A549 (cell line): ENCODE results near the gene PARD3B. TPM values are rescaled to one million over a fixed set of nuclear protein-coding genes. Genes with fewer than 3 reads are reported as not detected.

ENCODE experiments used
- ATAC-seq, 2 experiments: fragments of 200-7000 bp in 1 of 2; fragments of >200 bp in 1 of 2; cut with Nextera tagmentation in 1 of 2; cut with Tn5 transposase in 1 of 2; 3 replicates each; pipeline versions ENCODE4 v1.8.0 to v1.9.1; 2018 to 2020; ENCODE audit warnings: mild to moderate bottlenecking in 1 of 2, moderate library complexity in 1 of 2
- CTCF ChIA-PET: fragments of 300-600 bp; sonication (Branson Sonifier 250); formaldehyde crosslinking; extraction: SDS; loops from one replicate; lab custom pipeline; 2021; ENCODE audit warnings: antibody characterized with exemption, inconsistent platforms; lab: Yijun Ruan, JAX
- POLR2A ChIA-PET: fragments of 350-600 bp; formaldehyde crosslinking; extraction: SDS; loops from one replicate; lab custom pipeline; 2021; ENCODE audit warnings: antibody characterized with exemption, inconsistent platforms; lab: Yijun Ruan, JAX
- DNase-seq, 2 experiments: peaks; one replicate each; pipeline versions ENCODE4 v3.0.0 to v3.0.0-alpha.2; 2011 to 2016; ENCODE audit warnings: low read depth in 1 of 2, low spot score in 1 of 2
- FAIRE-seq: peaks from 2 replicates; lab custom pipeline; 2011; peaks lifted over from hg19 to GRCh38; lab: Jason Lieb, UNC
- H3K27ac ChIP-seq, 2 experiments: fragments of >200 bp; sonication (Bioruptor Twin); formaldehyde crosslinking; 3 replicates each; pipeline ENCODE4 v1.5.1; 2016 to 2017
- H3K4me1 ChIP-seq: fragments of >200 bp; sonication (Bioruptor Twin); formaldehyde crosslinking; 3 replicates; pipeline ENCODE4 v1.6.1; 2016
- H3K4me2 ChIP-seq: fragments of >200 bp; sonication (Bioruptor Twin); formaldehyde crosslinking; 3 replicates; pipeline ENCODE4 v1.6.1; 2016
- H3K4me3 ChIP-seq: fragments of >200 bp; sonication (Bioruptor Twin); formaldehyde crosslinking; 3 replicates; pipeline ENCODE4 v1.5.1; 2016
- H3K9me3 ChIP-seq: fragments of >200 bp; sonication (Bioruptor Twin); formaldehyde crosslinking; 3 replicates; pipeline ENCODE4 v1.6.1; 2016
- BHLHE40 ChIP-seq: IDR thresholded peaks from 2 replicates; pipeline ENCODE4 v1.6.1; 2012; ENCODE audit warnings: low read depth, low read length, inconsistent platforms
- CBX8 ChIP-seq: fragments of 200-600 bp; sonication (generic); IDR thresholded peaks from 2 replicates; pipeline ENCODE4 v1.6.1; 2016
- CEBPB ChIP-seq, 2 experiments: fragments of >200 bp in 1 of 2; sonication (Bioruptor Twin) in 1 of 2; formaldehyde crosslinking in 1 of 2; IDR thresholded peaks; 2 replicates each; pipeline ENCODE4 v1.6.1; 2012 to 2016
- CHD2 ChIP-seq: fragments of 150-350 bp; IDR thresholded peaks from 2 replicates; pipeline ENCODE4 v1.6.1; 2014; ENCODE audit warnings: low read length; ENCODE audit not compliant: partially characterized antibody
- CHD4 ChIP-seq: fragments of 200-600 bp; sonication (generic); IDR thresholded peaks from 2 replicates; pipeline ENCODE4 v1.6.1; 2016; ENCODE audit warnings: antibody characterized with exemption, mild to moderate bottlenecking, borderline replicate concordance
- EHF ChIP-seq: fragments of 250-450 bp; sonication (Bioruptor Pico); IDR thresholded peaks from 2 replicates; pipeline ENCODE4 v1.5.0; 2020; ENCODE audit warnings: mild to moderate bottlenecking
- ELK1 ChIP-seq: fragments of 150-350 bp; IDR thresholded peaks from 2 replicates; pipeline ENCODE4 v1.6.1; 2014; ENCODE audit warnings: low read depth, mild to moderate bottlenecking, low read length
- FOSB ChIP-seq: fragments of 250-450 bp; sonication (Bioruptor Pico); IDR thresholded peaks from 2 replicates; pipeline ENCODE4 v1.5.0; 2020; ENCODE audit warnings: mild to moderate bottlenecking, moderate library complexity
- FOSL2 ChIP-seq, 2 experiments: fragments of 450-650 bp in 1 of 2; fragments of >200 bp in 1 of 2; sonication (Bioruptor Twin) in 1 of 2; formaldehyde crosslinking; IDR thresholded peaks; 2 replicates each; pipeline versions ENCODE4 v1.5.0 to v1.6.1; 2016 to 2020; ENCODE audit warnings: mild to moderate bottlenecking in 1 of 2, moderate library complexity in 1 of 2
- FOXS1 ChIP-seq: fragments of 250-450 bp; sonication (Bioruptor Pico); IDR thresholded peaks from 2 replicates; pipeline ENCODE4 v1.5.0; 2020; ENCODE audit warnings: mild to moderate bottlenecking, moderate library complexity
- HMGXB4 ChIP-seq: fragments of 250-450 bp; sonication (Bioruptor Pico); IDR thresholded peaks from 2 replicates; pipeline ENCODE4 v1.5.0; 2021; ENCODE audit warnings: mild to moderate bottlenecking, moderate library complexity, borderline replicate concordance
- MYC ChIP-seq: IDR thresholded peaks from 2 replicates; pipeline ENCODE4 v1.6.1; 2012; ENCODE audit warnings: mild to moderate bottlenecking, inconsistent platforms, low read length, improper control_type of control experiment, borderline replicate concordance
- NFE2L2 ChIP-seq: fragments of 150-350 bp; conservative IDR thresholded peaks from 2 replicates; pipeline ENCODE4 v1.6.1; 2014; ENCODE audit warnings: low read length
- PBX3 ChIP-seq: IDR thresholded peaks from 2 replicates; pipeline ENCODE4 v1.6.1; 2012
- PHF8 ChIP-seq: fragments of 200-600 bp; sonication (generic); IDR thresholded peaks from 2 replicates; pipeline ENCODE4 v1.6.1; 2016; ENCODE audit warnings: low read depth, mild to moderate bottlenecking, antibody characterized with exemption, moderate library complexity, borderline replicate concordance
- POLR2A ChIP-seq: IDR thresholded peaks from 2 replicates; pipeline ENCODE4 v1.6.1; 2012; ENCODE audit warnings: mild to moderate bottlenecking, low read length
- RCOR1 ChIP-seq: fragments of 150-350 bp; IDR thresholded peaks from 2 replicates; pipeline ENCODE4 v1.6.1; 2014; ENCODE audit warnings: antibody characterized with exemption, low read length, low read depth
- REST ChIP-seq: fragments of 200-600 bp; sonication (generic); IDR thresholded peaks from 2 replicates; pipeline ENCODE4 v1.6.1; 2016; ENCODE audit warnings: antibody characterized with exemption, mild to moderate bottlenecking, moderate library complexity
- RFX5 ChIP-seq: fragments of 450-650 bp; IDR thresholded peaks from 2 replicates; pipeline ENCODE4 v1.7.1; 2014; ENCODE audit warnings: antibody characterized with exemption, mild to moderate bottlenecking, moderate library complexity
- RNF2 ChIP-seq: fragments of 200-600 bp; sonication (generic); IDR thresholded peaks from 2 replicates; pipeline ENCODE4 v1.6.1; 2016; ENCODE audit warnings: low read depth, mild to moderate bottlenecking, antibody characterized with exemption, moderate library complexity, borderline replicate concordance
- WGBS: methylation state at CpG from one replicate; pipeline ENCODE4 v1.1.6; 2017; ENCODE audit errors: missing lambda C conversion rate; 5-methylcytosine and 5-hydroxymethylcytosine counted together
- polyA plus RNA-seq, 4 experiments: library from polyadenylated mRNA; depleted of rRNA in 3 of 4; stranded (reverse); fragments of >200 nt; fragmentation: RNase III in 1 of 4; extraction: RNeasy Plus Mini Kit Qiagen cat#74134 plus additional on column Dnase treatment in 1 of 4; gene quantifications; 2 replicates in 3 of 4; 3 replicates in 1 of 4; pipeline ENCODE4 v1.2.3, GENCODE V29; 2011 to 2017

Gene PARD3B
- polyA plus RNA-seq, 2 of the 4 experiments (the other 2 are of a cell fraction): 1.2 to 2.4 TPM

- FAIRE-seq: no peak
- CTCF ChIA-PET: no interaction called here
These were observed 686.8 kb downstream of the PARD3B start for GRCh38 chr2:205232086-205232485.

GRCh38 chr2:205235434-205235833, 690.2 kb downstream of the PARD3B start:
- TF ChIP-seq MYC (no peak), CEBPB (IDR thresholded peaks at IDR 0.05) (peak in 1 of 2 experiments; percentile 7; a peak in 1 of 4 replicates), ELK1 (no peak)
- TF ChIP-seq, all 56 proteins: peak for 1

More at GRCh38 chr2:205232086-205232485, 686.8 kb downstream of the PARD3B start:
- no peak for ATAC-seq
- POLR2A ChIA-PET: no interaction called here
- H3K27ac ChIP-seq: no peak overlapping the region
- no peaks in the 10 kb centered on the region for H3K9me3 ChIP-seq
- TF ChIP-seq CBX8 (no peak), PHF8 (no peak), RFX5 (no peak)
- 84% methylated on average over 3 of the region's 3 CpGs for WGBS
- no peak overlapping the region for H3K4me3 ChIP-seq
- no peak overlapping the region for H3K4me2 ChIP-seq
- DNase-seq: no peak
- peaks cover 8% of the 10 kb centered on the region; the same call in 2 of the 3 replicates for H3K4me1 ChIP-seq

GRCh38 chr2:205237524-205237923, 692.2 kb downstream of the PARD3B start:
- Histone ChIP-seq H3K4me2 (no peak overlapping the region), H3K9me3 (no peaks in the 10 kb centered on the region), H3K4me3 (no peak overlapping the region), H3K27ac (no peak overlapping the region), H3K4me1 (peaks cover 8% of the 10 kb centered on the region; the same call in 2 of the 3 replicates)
- DNase-seq (no peak), FAIRE-seq (no peak), ATAC-seq (peak in 1 of 2 experiments; percentile 49; a peak in 1 of 6 replicates)
- ChIA-PET POLR2A (no interaction called here), CTCF (no interaction called here)
- 41% methylated on average over 3 of the region's 3 CpGs for WGBS
- TF ChIP-seq CHD2: no peak
- no peak for TF ChIP-seq RCOR1
- TF ChIP-seq ELK1: no peak
- TF ChIP-seq RFX5: no peak
- no peak for TF ChIP-seq BHLHE40
- no peak for TF ChIP-seq FOSB (CRISPR knock-in tag)
- no peak for TF ChIP-seq REST
- TF ChIP-seq EHF (CRISPR knock-in tag): no peak
- no peak for TF ChIP-seq CHD4
- TF ChIP-seq POLR2A: no peak
- no peak for TF ChIP-seq NFE2L2
- TF ChIP-seq FOXS1: no peak
- TF ChIP-seq FOSL2 (IDR thresholded peaks at IDR 0.05): no peak
- TF ChIP-seq FOSL2 (CRISPR knock-in tag; IDR thresholded peaks at IDR 0.05): no peak
- no peak for TF ChIP-seq PBX3
- no peak for TF ChIP-seq HMGXB4 (CRISPR knock-in tag)
- TF ChIP-seq RNF2: no peak

More at GRCh38 chr2:205235434-205235833, 690.2 kb downstream of the PARD3B start:
- FAIRE-seq (no peak), ATAC-seq (peak in 1 of 2 experiments; percentile 56; a peak in 2 of 6 replicates), DNase-seq (peak in 1 of 2 experiments; percentile 2)
- Histone ChIP-seq H3K4me2 (no peak overlapping the region), H3K9me3 (no peaks in the 10 kb centered on the region), H3K4me1 (peaks cover 8% of the 10 kb centered on the region; the same call in 2 of the 3 replicates), H3K27ac (no peak overlapping the region), H3K4me3 (no peak overlapping the region)
- ChIA-PET POLR2A (no interaction called here), CTCF (no interaction called here)
- WGBS: 54% methylated on average over 1 of the region's 1 CpG
